GM10266 (cell line): ENCODE data around the gene CYP24A1.

ENCODE experiments used
- DNase-seq: peaks from one replicate; pipeline ENCODE4 v3.0.0; 2012; ENCODE audit errors: extremely low spot score
- TF ChIP-seq, protein P1 (sequence below): IDR thresholded peaks from 2 replicates; pipeline ENCODE4 v1.5.1; 2012; ENCODE audit warnings: mild to moderate bottlenecking, low read depth; ENCODE audit not compliant: control insufficient read depth, insufficient read depth; ENCODE audit errors: missing control alignments

Gene CYP24A1

DNA sequence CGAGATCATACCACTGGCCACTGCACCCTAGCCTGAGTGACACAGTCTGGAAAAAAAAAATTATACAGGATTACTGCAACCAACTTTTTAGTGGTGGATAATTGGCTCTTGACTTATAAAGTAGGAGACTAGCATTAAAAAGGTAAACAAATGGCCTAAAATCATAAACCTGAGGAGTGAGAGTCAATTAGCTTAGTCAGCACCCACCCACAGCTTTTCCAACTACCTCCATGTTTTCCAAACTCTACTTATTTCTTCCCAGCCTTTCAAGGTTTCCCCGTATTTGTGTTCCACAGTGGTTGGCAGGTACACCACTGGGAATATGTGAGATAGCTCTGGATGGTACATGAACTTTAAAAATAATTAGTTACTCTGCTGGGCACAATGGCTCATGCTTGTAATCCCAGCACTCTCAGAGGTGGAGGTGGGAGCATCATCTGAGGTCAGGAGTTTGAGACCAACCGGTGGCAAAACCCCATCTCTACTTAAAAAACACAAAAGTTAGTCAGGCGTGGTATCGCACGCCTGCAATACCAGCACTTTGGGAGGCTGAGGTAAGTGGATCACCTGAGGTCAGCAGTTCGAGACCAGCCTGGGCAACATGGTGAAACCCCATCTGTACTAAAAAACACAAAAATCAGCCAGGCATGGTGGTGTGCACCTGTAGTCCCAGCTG lies 6.7 kb downstream of the CYP24A1 start:
- DNase-seq = no peak
- TF ChIP-seq, protein P1, sequence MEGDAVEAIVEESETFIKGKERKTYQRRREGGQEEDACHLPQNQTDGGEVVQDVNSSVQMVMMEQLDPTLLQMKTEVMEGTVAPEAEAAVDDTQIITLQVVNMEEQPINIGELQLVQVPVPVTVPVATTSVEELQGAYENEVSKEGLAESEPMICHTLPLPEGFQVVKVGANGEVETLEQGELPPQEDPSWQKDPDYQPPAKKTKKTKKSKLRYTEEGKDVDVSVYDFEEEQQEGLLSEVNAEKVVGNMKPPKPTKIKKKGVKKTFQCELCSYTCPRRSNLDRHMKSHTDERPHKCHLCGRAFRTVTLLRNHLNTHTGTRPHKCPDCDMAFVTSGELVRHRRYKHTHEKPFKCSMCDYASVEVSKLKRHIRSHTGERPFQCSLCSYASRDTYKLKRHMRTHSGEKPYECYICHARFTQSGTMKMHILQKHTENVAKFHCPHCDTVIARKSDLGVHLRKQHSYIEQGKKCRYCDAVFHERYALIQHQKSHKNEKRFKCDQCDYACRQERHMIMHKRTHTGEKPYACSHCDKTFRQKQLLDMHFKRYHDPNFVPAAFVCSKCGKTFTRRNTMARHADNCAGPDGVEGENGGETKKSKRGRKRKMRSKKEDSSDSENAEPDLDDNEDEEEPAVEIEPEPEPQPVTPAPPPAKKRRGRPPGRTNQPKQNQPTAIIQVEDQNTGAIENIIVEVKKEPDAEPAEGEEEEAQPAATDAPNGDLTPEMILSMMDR = no peak

DNA sequence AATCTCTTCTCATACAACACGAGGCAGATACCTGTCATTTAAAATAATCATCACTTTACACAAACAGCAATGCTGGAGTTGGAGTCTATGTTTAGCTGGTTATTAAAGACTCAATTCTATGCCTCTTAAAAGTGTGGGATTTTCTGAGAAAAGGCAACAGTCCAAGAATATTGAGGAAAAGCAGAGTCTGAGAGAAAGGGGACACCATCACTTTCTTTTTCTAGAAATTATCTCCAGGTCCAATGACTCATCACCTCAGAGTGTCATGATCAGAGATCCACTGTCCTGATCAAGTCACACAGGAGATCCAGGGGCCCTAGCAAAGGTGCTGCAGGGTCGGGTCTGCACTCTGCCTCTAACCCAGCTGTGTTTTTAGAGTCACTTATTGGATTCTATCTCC lies 8.0 kb downstream of the CYP24A1 start:
- TF ChIP-seq, protein P1 = no peak

DNA sequence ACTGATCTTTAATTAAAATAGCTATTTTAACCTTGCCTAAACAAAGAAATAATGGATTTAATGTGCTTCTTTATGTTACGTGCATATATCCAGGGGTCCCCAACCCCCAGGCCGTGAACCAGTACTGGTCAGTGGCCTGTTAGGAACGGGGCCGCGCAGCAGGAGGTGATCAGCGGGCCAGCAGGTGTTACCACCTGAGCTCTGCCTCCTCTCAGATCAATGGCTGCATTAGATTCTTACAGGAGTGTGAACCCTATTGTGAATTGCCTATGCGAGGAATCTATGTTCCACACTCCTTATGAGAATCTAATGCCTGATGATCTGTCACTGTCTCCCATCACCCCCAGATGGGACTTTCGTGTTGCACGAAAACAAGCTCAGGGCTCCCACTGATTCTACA lies 8.8 kb downstream of the CYP24A1 start:
- TF ChIP-seq, protein P1 = no peak
- no peak for DNase-seq

More for the DNA sequence above, 8.0 kb downstream of the CYP24A1 start:
- no peak for DNase-seq

DNA sequence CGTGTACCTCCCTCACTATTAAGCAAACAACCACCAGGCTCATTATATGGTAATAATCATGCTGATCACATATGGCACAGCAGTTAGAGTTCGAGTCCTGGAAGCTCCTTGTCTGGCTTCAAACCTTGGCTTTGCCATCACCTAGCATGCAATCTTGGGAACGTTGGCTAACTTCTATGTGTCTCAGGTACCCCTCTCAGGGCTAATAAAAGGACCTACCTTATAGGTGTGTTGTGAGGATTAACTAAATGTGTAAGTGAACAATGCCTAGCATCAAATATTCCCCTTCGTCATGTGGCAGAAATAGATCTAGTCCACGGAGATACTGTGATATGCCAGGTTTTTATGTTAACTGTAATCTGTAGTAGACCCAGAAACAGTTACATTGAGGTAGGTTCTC lies 10.4 kb downstream of the CYP24A1 start:
- TF ChIP-seq, protein P1 = no peak
- DNase-seq = no peak

DNA sequence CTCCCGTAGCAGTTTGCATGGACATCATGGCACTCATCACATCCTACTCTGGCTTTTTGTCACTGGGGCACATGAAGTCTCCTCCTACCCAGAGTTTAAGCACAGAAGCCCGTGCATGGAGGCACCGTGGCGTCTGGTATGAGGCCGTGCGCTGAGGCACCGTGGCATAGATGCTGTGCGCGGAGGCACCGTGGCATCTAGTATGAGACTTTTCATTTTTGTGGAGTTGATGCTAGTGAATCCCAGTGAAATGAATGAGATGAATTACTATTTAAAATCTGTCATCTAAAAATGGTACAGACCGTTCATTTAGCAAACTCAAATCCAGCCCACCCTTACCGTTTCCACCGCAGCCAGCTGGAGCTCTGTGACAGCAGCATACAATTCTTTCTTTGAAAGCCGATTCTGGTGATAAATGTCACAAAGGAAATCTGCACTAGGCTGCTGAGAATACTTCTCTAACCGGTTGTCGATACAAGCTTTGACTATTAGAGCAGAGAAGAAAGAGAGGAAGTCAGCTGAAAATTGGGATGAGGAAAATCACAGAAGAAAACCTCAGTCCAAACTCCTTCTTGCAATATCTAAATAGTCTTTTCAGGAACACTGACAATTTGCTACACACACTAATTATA lies 11.3 kb downstream of the CYP24A1 start:
- TF ChIP-seq, protein P1 = no peak
- no peak for DNase-seq

DNA sequence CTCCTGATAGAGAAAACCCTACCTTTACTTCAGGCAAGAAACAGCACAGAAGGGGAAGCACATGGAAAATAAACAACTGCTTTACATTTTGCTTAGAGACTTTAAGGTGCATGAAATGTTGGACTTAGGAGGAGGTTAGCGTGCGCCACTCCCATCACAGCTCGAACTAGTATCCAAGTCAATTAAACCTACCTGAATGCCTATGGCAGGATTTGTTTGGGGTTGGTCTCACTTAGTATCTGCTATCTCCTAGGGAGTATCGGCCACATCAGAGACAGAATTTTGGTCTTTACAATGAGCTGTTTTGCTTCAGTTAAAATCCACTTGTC lies 12.0 kb downstream of the CYP24A1 start:
- no peak for DNase-seq
- TF ChIP-seq, protein P1 = no peak
